H1 (cell line): ENCODE measurements around the gene RAD51B. TPM values are rescaled to one million over a fixed set of nuclear protein-coding genes. Genes with fewer than 3 reads are reported as not detected.

Experiments used
- CTCF ChIA-PET: fragments of 300-600 bp; sonication (Branson Sonifier 250); formaldehyde crosslinking; loops from one replicate; lab custom pipeline; 2021; ENCODE audit not compliant: partially characterized antibody; lab: Charles Lee
- POLR2A ChIA-PET: fragments of 300-600 bp; sonication (Branson Sonifier 250); formaldehyde crosslinking; loops from one replicate; lab custom pipeline; 2021; ENCODE audit warnings: inconsistent platforms; ENCODE audit not compliant: partially characterized antibody; lab: Charles Lee
- DNase-seq, 2 experiments: peaks; one replicate each; pipeline versions ENCODE4 v3.0.0 to v3.0.0-alpha.2; 2010 to 2022; ENCODE audit warnings: low spot score in 2 of 2, low read depth in 1 of 2, mixed read lengths in 1 of 2
- FAIRE-seq: peaks from 2 replicates; lab custom pipeline; 2011; peaks lifted over from hg19 to GRCh38; lab: Jason Lieb, UNC
- H2AFZ ChIP-seq: 2 replicates; pipeline ENCODE4 v1.8.1; 2012; ENCODE audit warnings: low read length, inconsistent platforms
- H2AK5ac ChIP-seq: 2 replicates; pipeline ENCODE4 v1.6.1; 2013; ENCODE audit warnings: low read depth, low read length
- H2BK120ac ChIP-seq: replicated peaks from 2 replicates; pipeline ENCODE3; 2013; ENCODE audit warnings: low read depth, low read length, inconsistent platforms
- H2BK12ac ChIP-seq: 2 replicates; pipeline ENCODE4 v1.6.1; 2013; ENCODE audit warnings: low read depth, low read length
- H2BK15ac ChIP-seq: 2 replicates; pipeline ENCODE4 v1.6.1; 2013; ENCODE audit warnings: low read length
- H2BK20ac ChIP-seq: 2 replicates; pipeline ENCODE4 v1.6.1; 2013; ENCODE audit warnings: low read length
- H2BK5ac ChIP-seq: 2 replicates; pipeline ENCODE4 v1.6.1; 2013; ENCODE audit warnings: low read depth, low read length
- H3K14ac ChIP-seq: 2 replicates; pipeline ENCODE4 v1.6.1; 2013; ENCODE audit warnings: inconsistent platforms; ENCODE audit not compliant: insufficient read length
- H3K18ac ChIP-seq: 2 replicates; pipeline ENCODE4 v1.6.1; 2013; ENCODE audit warnings: low read length; ENCODE audit errors: extremely low read depth
- H3K23ac ChIP-seq: 2 replicates; pipeline ENCODE4 v1.6.1; 2013; ENCODE audit warnings: inconsistent platforms; ENCODE audit not compliant: insufficient read length
- H3K23me2 ChIP-seq: 2 replicates; pipeline ENCODE4 v1.6.1; 2013; ENCODE audit warnings: low read depth, low read length
- H3K27ac ChIP-seq: 2 replicates; pipeline ENCODE4 v1.6.1; 2011; ENCODE audit warnings: low read depth, low read length, inconsistent platforms
- H3K27me3 ChIP-seq, 4 experiments: replicated peaks in 1 of 4; 1 replicate in 1 of 4; 2 replicates in 3 of 4; pipeline versions ENCODE4 v1.6.1 to v1.8.1; 2011 to 2013; ENCODE audit warnings: low read length in 3 of 4, mild to moderate bottlenecking in 3 of 4, inconsistent platforms in 2 of 4, mixed read lengths in 2 of 4, moderate library complexity in 1 of 4; ENCODE audit not compliant: control insufficient read depth in 3 of 4, insufficient read depth in 3 of 4; ENCODE audit errors: extremely low read depth in 1 of 4
- H3K36me3 ChIP-seq, 4 experiments: 2 replicates each; pipeline versions ENCODE4 v1.6.1 to v1.8.1; 2011 to 2013; ENCODE audit warnings: mild to moderate bottlenecking in 4 of 4, low read length in 3 of 4, moderate library complexity in 2 of 4, control low read depth in 1 of 4, inconsistent platforms in 1 of 4; ENCODE audit not compliant: insufficient read depth in 4 of 4, control insufficient read depth in 2 of 4
- H3K4ac ChIP-seq: replicated peaks from 2 replicates; pipeline ENCODE3; 2013; ENCODE audit warnings: low read length, low read depth, mixed read lengths, inconsistent platforms; ENCODE audit not compliant: insufficient read length
- H3K4me1 ChIP-seq, 4 experiments: replicated peaks in 1 of 4; 1 replicate in 1 of 4; 2 replicates in 3 of 4; pipeline versions ENCODE4 v1.6.1 to v1.8.1; 2011 to 2013; ENCODE audit warnings: low read length in 3 of 4, inconsistent platforms in 2 of 4, mixed read lengths in 1 of 4; ENCODE audit not compliant: insufficient read depth in 4 of 4, control insufficient read depth in 3 of 4
- H3K4me2 ChIP-seq, 2 experiments: 2 replicates each; pipeline versions ENCODE4 v1.6.1 to v1.8.1; 2011 to 2013; ENCODE audit warnings: low read depth in 2 of 2, low read length in 2 of 2, control low read depth in 1 of 2, inconsistent platforms in 1 of 2, mild to moderate bottlenecking in 1 of 2; ENCODE audit not compliant: insufficient read depth in 1 of 2
- H3K4me3 ChIP-seq, 4 experiments: fragments of 200-600, 300-600 bp in 1 of 4; sonication (generic), shearing (Covaris generic), sonication (Bioruptor Twin) in 1 of 4; 2 replicates each; pipeline versions ENCODE4 v1.5.1 to v1.8.1; 2011 to 2016; ENCODE audit warnings: low read length in 4 of 4, low read depth in 3 of 4, control low read depth in 2 of 4, inconsistent platforms in 2 of 4, mild to moderate bottlenecking in 2 of 4, mixed read lengths in 1 of 4, moderate library complexity in 1 of 4; ENCODE audit not compliant: insufficient read depth in 2 of 4; ENCODE audit errors: extremely low read depth in 1 of 4
- H3K56ac ChIP-seq: replicated peaks from 2 replicates; pipeline ENCODE3; 2013; ENCODE audit warnings: low read depth, mild to moderate bottlenecking, mixed read lengths, low read length, inconsistent platforms; ENCODE audit not compliant: insufficient read length
- H3K79me1 ChIP-seq: 2 replicates; pipeline ENCODE4 v1.6.1; 2013; ENCODE audit warnings: low read depth, low read length, control low read depth
- H3K79me2 ChIP-seq, 2 experiments: 2 replicates each; pipeline versions ENCODE4 v1.6.1 to v1.8.1; 2012 to 2013; ENCODE audit warnings: low read length in 2 of 2, mild to moderate bottlenecking in 2 of 2, inconsistent platforms in 1 of 2; ENCODE audit not compliant: insufficient read depth in 2 of 2, control insufficient read depth in 1 of 2
- H3K9ac ChIP-seq, 4 experiments: replicated peaks in 1 of 4; 1 replicate in 1 of 4; 2 replicates in 3 of 4; pipeline versions ENCODE4 v1.6.1 to v1.8.1; 2011 to 2013; ENCODE audit warnings: low read depth in 3 of 4, low read length in 3 of 4, control low read depth in 2 of 4, mild to moderate bottlenecking in 2 of 4, moderate library complexity in 2 of 4, inconsistent platforms in 1 of 4; ENCODE audit errors: extremely low read depth in 1 of 4
- H3K9me3 ChIP-seq, 2 experiments: 2 replicates each; pipeline versions ENCODE4 v1.6.1 to v1.8.1; 2012 to 2013; ENCODE audit warnings: mild to moderate bottlenecking in 2 of 2, moderate library complexity in 2 of 2, control low read depth in 1 of 2, inconsistent platforms in 1 of 2, low read depth in 1 of 2, low read length in 1 of 2, mixed read lengths in 1 of 2; ENCODE audit not compliant: insufficient read depth in 2 of 2
- H4K20me1 ChIP-seq, 2 experiments: replicated peaks in 1 of 2; 2 replicates each; pipeline versions ENCODE3 to v1.8.1; 2011 to 2013; ENCODE audit warnings: inconsistent platforms in 2 of 2, low read length in 2 of 2, mild to moderate bottlenecking in 1 of 2; ENCODE audit not compliant: insufficient read depth in 2 of 2, control insufficient read depth in 1 of 2
- H4K5ac ChIP-seq: 2 replicates; pipeline ENCODE4 v1.6.1; 2013; ENCODE audit warnings: low read length, low read depth, mixed read lengths, inconsistent platforms; ENCODE audit not compliant: insufficient read length
- H4K8ac ChIP-seq: 2 replicates; pipeline ENCODE4 v1.8.0; 2013; ENCODE audit warnings: mild to moderate bottlenecking, moderate library complexity, low read length, inconsistent platforms; ENCODE audit not compliant: insufficient read depth; ENCODE audit errors: extremely low read depth
- H4K91ac ChIP-seq: replicated peaks from 2 replicates; pipeline ENCODE3; 2013; ENCODE audit warnings: low read length, mixed read lengths, inconsistent platforms; ENCODE audit not compliant: insufficient read length
- CBX5 ChIP-seq: fragments of 300-800, 300-1000 bp; sonication (generic); IDR thresholded peaks from 2 replicates; pipeline ENCODE4 v1.7.1; 2016; ENCODE audit warnings: antibody characterized with exemption, low read length, low read depth
- CBX8 ChIP-seq: fragments of 300-800, 300-1000 bp; sonication (generic); IDR thresholded peaks from 2 replicates; pipeline ENCODE4 v1.7.1; 2016; ENCODE audit warnings: low read depth, low read length, borderline replicate concordance
- CREB1 ChIP-seq: IDR thresholded peaks from 2 replicates; pipeline ENCODE4 v1.6.1; 2012; ENCODE audit warnings: inconsistent platforms
- CTBP2 ChIP-seq: IDR thresholded peaks from 2 replicates; pipeline ENCODE4 v1.7.0; 2011; ENCODE audit warnings: borderline replicate concordance, mild to moderate bottlenecking, moderate library complexity, mixed read lengths, low read length; ENCODE audit not compliant: insufficient read depth, insufficient read length
- GTF2F1 ChIP-seq: IDR thresholded peaks from 2 replicates; pipeline ENCODE4 v1.6.1; 2012; ENCODE audit warnings: low read depth, low read length, improper control_type of control experiment, borderline replicate concordance
- JUND ChIP-seq: IDR thresholded peaks from 2 replicates; pipeline ENCODE4 v1.6.1; 2011; ENCODE audit warnings: mild to moderate bottlenecking, improper control_type of control experiment, low read length
- RBBP5 ChIP-seq: IDR thresholded peaks from 2 replicates; pipeline ENCODE4 v1.7.1; 2012; ENCODE audit warnings: low read depth, mild to moderate bottlenecking, inconsistent platforms, low read length, moderate library complexity, borderline replicate concordance
- SIRT6 ChIP-seq: IDR thresholded peaks from one replicate; pipeline ENCODE4 v1.7.1; 2012; ENCODE audit warnings: low read length, inconsistent platforms
- SIX5 ChIP-seq: IDR thresholded peaks from 2 replicates; pipeline ENCODE4 v1.6.1; 2011; ENCODE audit warnings: mild to moderate bottlenecking, low read depth, low read length
- SP1 ChIP-seq: IDR thresholded peaks from 2 replicates; pipeline ENCODE4 v1.6.1; 2011; ENCODE audit warnings: low read depth, low read length
- TCF12 ChIP-seq: IDR thresholded peaks from 2 replicates; pipeline ENCODE4 v1.6.1; 2011; ENCODE audit warnings: low read depth, mild to moderate bottlenecking, low read length
- YY1 ChIP-seq: IDR thresholded peaks from 2 replicates; pipeline ENCODE4 v1.6.1; 2011; ENCODE audit warnings: low read depth, mild to moderate bottlenecking, low read length
- ZNF274 ChIP-seq: IDR thresholded peaks from 2 replicates; pipeline ENCODE4 v1.7.0; 2012; ENCODE audit warnings: low read length, borderline replicate concordance; ENCODE audit errors: extremely low read depth
- WGBS, 2 experiments: shearing (Covaris generic) in 1 of 2; methylation state at CpG; one replicate each; pipeline versions ENCODE4 v1.1.6 to v1.1.7; 2013 to 2015; ENCODE audit warnings: low lambda C conversion rate in 2 of 2, mixed read lengths in 2 of 2, inconsistent platforms in 1 of 2, low coverage in 1 of 2, missing lambda C conversion rate in 1 of 2; ENCODE audit not compliant: insufficient replicate concordance in 2 of 2, insufficient coverage in 1 of 2, insufficient read length in 1 of 2; ENCODE audit errors: extremely low coverage in 1 of 2, missing lambda C conversion rate in 1 of 2; 5-methylcytosine and 5-hydroxymethylcytosine counted together
- polyA plus RNA-seq, 7 experiments: library from polyadenylated mRNA; depleted of rRNA in 3 of 7; stranded (reverse) in 5 of 7; unstranded in 2 of 7; fragments of >200 nt in 5 of 7; fragments of 200-250 nt in 2 of 7; gene quantifications; 1 replicate in 5 of 7; 2 replicates in 1 of 7; 4 replicates in 1 of 7; pipeline versions ENCODE4 v1.2.1 to v1.2.3, GENCODE V29; 2011 to 2013; ENCODE audit warnings: missing spikeins in 2 of 7, mixed read lengths in 2 of 7
- total RNA-seq: library from RNA; stranded (reverse); fragmentation: NEBNext Ultra II Directional; extraction: Animal tissue kit (Norgen Biotek cat#: 25700); gene quantifications from 2 replicates; pipeline ENCODE4 v1.2.1, GENCODE V29; 2021
- TF ChIP-seq, protein P1 (sequence below): IDR thresholded peaks from 2 replicates; pipeline ENCODE4 v1.6.1; 2012; ENCODE audit warnings: inconsistent platforms
- TF ChIP-seq, protein P2 (sequence below): IDR thresholded peaks from 2 replicates; pipeline ENCODE4 v1.6.1; 2012; ENCODE audit warnings: inconsistent platforms

The RAD51B gene
- total and polyA plus RNA-seq, 2 of the 8 experiments (the other 6 are each of a cell fraction or from before 2014, with no cell fraction given), result 3.9 to 14.9 TPM

DNA sequence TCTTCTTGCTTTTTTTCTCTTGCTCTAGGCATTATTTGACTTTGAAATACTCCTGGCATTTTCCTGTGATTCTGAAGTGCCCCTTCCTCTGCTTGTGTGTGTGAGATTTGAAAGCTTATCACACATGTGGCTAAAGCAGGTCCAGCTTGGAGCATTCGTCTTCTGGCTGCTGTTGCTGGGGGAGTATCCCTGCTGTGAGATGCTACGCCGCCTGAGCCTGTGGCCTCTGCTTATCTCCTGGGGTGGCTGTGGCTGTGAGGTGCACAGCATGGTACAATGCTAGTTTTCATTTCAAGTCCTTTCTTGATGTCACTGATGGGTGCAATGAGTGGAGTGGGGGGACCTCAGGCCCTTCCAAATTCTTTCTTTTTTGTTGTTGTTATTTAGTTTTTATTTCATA is 601.5 kb downstream of the RAD51B start:
- H3K9me3 ChIP-seq, result no peaks in the 10 kb centered on the region
- H3K4me2 ChIP-seq, result no peak overlapping the region
- no peak overlapping the region; the same call in 1 of the 2 replicates for H2BK5ac ChIP-seq
- no peak overlapping the region for H2AK5ac ChIP-seq
- no peaks in the 10 kb centered on the region for H3K79me1 ChIP-seq
- DNase-seq (no peak), FAIRE-seq (no peak)
- CTCF ChIA-PET, result interaction anchor here (0.6 kb wide), 1 partner anchor 1504 kb away, joined by 3 read pairs; no protein-coding TSS in a partner anchor
- no peak overlapping the region for H3K4ac ChIP-seq
- no peaks in the 10 kb centered on the region for H3K79me2 ChIP-seq
- H4K20me1 ChIP-seq, result no peaks in the 10 kb centered on the region
- H3K4me3 ChIP-seq, result no peak overlapping the region
- no peak overlapping the region for H2BK12ac ChIP-seq
- H2BK20ac ChIP-seq, result no peak overlapping the region
- H3K23ac ChIP-seq, result no peak overlapping the region
- 78% methylated on average over 3 of the region's 3 CpGs; no CpG with 5 or more reads in 1 of the 2 experiments for WGBS, 2 experiments
- POLR2A ChIA-PET, result no interaction called here
- no peak overlapping the region for H4K91ac ChIP-seq
- no peak overlapping the region for H3K14ac ChIP-seq
- H4K5ac ChIP-seq, result no peak overlapping the region
- no peaks in the 10 kb centered on the region for H3K23me2 ChIP-seq
- no peaks in the 10 kb centered on the region for H3K36me3 ChIP-seq
- peaks cover 0 to 4% (median 2%) of the 10 kb centered on the region in 4 experiments; a peak in 2 of 7 replicates for H3K4me1 ChIP-seq
- no peak overlapping the region for H4K8ac ChIP-seq
- H2BK120ac ChIP-seq, result no peak overlapping the region
- no peak overlapping the region for H2BK15ac ChIP-seq
- no peak overlapping the region for H3K27ac ChIP-seq
- no peak overlapping the region for H3K56ac ChIP-seq
- no peak overlapping the region for H3K18ac ChIP-seq
- no peaks in the 10 kb centered on the region; a peak in 1 of 7 replicates for H3K27me3 ChIP-seq
- no peak overlapping the region for H3K9ac ChIP-seq
- no peak overlapping the region for H2AFZ ChIP-seq
- TF ChIP-seq SIX5, result no peak
- TF ChIP-seq RBBP5, result no peak
- TF ChIP-seq JUND, result no peak
- no peak for TF ChIP-seq SIRT6
- no peak for TF ChIP-seq GTF2F1
- TF ChIP-seq, protein P1, sequence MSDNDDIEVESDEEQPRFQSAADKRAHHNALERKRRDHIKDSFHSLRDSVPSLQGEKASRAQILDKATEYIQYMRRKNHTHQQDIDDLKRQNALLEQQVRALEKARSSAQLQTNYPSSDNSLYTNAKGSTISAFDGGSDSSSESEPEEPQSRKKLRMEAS, result no peak
- TF ChIP-seq SP1, result no peak
- TF ChIP-seq CBX5, result no peak
- no peak for TF ChIP-seq CREB1
- TF ChIP-seq CTBP2, result no peak
- no peak for TF ChIP-seq YY1
- no peak for TF ChIP-seq ZNF274
- no peak for TF ChIP-seq TCF12
- no peak for TF ChIP-seq CBX8
- TF ChIP-seq, protein P2, sequence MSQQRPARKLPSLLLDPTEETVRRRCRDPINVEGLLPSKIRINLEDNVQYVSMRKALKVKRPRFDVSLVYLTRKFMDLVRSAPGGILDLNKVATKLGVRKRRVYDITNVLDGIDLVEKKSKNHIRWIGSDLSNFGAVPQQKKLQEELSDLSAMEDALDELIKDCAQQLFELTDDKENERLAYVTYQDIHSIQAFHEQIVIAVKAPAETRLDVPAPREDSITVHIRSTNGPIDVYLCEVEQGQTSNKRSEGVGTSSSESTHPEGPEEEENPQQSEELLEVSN, result no peak
